Activated T-helper 17 cell treated with anti-CD3 and anti-CD28 coated beads, Interleukin-2, amount 50 U/mL, for 72 hours (primary cell): ENCODE data around the gene FAM161A. TPM values are rescaled to one million over a fixed set of nuclear protein-coding genes. Genes with fewer than 3 reads are reported as not detected.
"Not testable (repeated sequence)": the region's sequence is repeated elsewhere in the genome, so short reads cannot be mapped to it uniquely, and the experiment has no call there.

Experiments
- ATAC-seq: fragments of 150-1000 bp; cut with Tn5 transposase; replicated peaks from 2 replicates; pipeline ENCODE4 v1.10.0; 2021; ENCODE audit warnings: mild to moderate bottlenecking, moderate library complexity
- H3K27ac Mint-ChIP-seq: one replicate; pipeline ENCODE4 v1.8.0; 2022; ENCODE audit warnings: mixed read lengths
- H3K27me3 Mint-ChIP-seq: one replicate; pipeline ENCODE4 v1.8.0; 2022; ENCODE audit warnings: mixed read lengths
- H3K36me3 Mint-ChIP-seq: one replicate; pipeline ENCODE4 v1.8.0; 2022; ENCODE audit warnings: low read depth, mild to moderate bottlenecking, mixed read lengths
- H3K4me1 Mint-ChIP-seq: one replicate; pipeline ENCODE4 v1.8.0; 2022; ENCODE audit warnings: mixed read lengths
- H3K4me3 Mint-ChIP-seq: one replicate; pipeline ENCODE4 v1.8.0; 2022; ENCODE audit warnings: mild to moderate bottlenecking, mixed read lengths
- H3K9me3 Mint-ChIP-seq: one replicate; pipeline ENCODE4 v1.8.0; 2022; ENCODE audit warnings: mixed read lengths
- total RNA-seq, 2 donors: library from RNA; stranded (reverse); gene quantifications; one replicate each; pipeline ENCODE4 v1.2.3, GENCODE V29; 2022

FAM161A gene, protein sequence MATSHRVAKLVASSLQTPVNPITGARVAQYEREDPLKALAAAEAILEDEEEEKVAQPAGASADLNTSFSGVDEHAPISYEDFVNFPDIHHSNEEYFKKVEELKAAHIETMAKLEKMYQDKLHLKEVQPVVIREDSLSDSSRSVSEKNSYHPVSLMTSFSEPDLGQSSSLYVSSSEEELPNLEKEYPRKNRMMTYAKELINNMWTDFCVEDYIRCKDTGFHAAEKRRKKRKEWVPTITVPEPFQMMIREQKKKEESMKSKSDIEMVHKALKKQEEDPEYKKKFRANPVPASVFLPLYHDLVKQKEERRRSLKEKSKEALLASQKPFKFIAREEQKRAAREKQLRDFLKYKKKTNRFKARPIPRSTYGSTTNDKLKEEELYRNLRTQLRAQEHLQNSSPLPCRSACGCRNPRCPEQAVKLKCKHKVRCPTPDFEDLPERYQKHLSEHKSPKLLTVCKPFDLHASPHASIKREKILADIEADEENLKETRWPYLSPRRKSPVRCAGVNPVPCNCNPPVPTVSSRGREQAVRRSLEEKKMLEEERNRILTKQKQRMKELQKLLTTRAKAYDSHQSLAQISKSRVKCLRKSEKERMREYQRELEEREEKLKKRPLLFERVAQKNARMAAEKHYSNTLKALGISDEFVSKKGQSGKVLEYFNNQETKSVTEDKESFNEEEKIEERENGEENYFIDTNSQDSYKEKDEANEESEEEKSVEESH
- total RNA-seq, result 1 to 10 TPM; 8.7 to 9.8 TPM

DNA sequence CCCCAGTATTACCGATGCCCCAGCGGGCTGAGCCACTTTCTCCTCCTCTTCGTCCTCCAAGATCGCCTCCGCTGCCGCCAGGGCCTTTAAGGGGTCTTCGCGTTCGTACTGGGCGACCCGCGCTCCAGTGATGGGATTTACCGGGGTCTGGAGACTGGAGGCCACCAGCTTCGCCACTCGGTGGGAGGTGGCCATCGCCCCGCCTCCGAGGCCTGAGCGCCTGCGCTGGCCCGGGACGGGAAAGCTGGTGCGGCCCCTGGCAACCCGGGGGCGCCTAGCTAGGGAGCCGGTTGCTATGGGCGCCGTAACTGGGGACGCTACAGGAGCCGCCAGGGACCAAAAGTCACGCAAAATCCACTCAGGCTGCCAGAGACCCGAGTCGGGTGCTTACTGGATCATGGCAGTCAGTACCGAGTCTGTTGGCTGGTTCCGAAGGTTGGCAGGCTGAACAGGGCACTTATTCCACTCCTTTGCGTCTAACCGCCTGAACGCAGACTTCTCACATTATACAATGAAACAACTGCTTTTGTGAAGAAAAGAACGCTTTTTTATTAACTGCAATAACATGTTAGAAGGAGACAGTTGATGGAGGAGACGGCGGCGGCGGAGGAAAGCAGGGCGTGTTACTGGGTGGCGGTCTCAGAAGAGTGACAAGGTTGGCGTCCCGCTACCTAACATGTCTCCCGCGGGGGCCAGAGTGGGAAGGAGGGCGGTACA lies at the start of gene FAM161A:
FAM161A (minus strand) TSS at position 214 of the 717 bp plus-strand sequence; CDS start at position 195, 19 bp downstream.
- ATAC-seq, result peak; percentile 81
- Mint-ChIP-seq H3K27ac (peak within 1 kb of the TSS; percentile 88), H3K36me3 (no peaks in the 10 kb centered on the region), H3K27me3 (no peaks in the 10 kb centered on the region), H3K4me3 (peak within 1 kb of the TSS; percentile 98), H3K4me1 (peaks cover 6% of the 10 kb centered on the region), H3K9me3 (no peaks in the 10 kb centered on the region)

DNA sequence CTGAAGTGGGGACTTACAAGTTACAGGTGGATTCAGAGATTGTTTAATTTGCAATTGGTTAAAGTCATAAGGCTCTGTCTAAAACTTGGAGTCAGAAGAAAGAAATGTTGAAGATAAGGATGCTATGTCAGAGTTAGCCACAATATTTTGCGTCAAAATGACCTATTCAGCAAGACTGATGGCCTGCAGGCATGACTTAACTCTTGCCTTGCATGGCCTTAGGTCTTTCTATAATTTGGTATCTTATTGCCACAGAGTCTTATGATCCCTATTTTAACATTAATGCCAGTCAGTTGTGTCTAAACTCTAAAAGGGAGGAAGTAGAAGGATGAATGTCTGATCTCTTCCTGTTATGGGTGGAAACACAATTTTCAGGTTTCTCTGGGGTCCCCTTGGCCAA lies 46.4 kb upstream of the FAM161A start:
- no peaks in the 10 kb centered on the region for H3K27me3 Mint-ChIP-seq
- no peak for ATAC-seq
- H3K4me1 Mint-ChIP-seq, result no peaks in the 10 kb centered on the region
- H3K36me3 Mint-ChIP-seq, result no peaks in the 10 kb centered on the region
- H3K4me3 Mint-ChIP-seq, result no peak overlapping the region
- no peaks in the 10 kb centered on the region for H3K9me3 Mint-ChIP-seq
- H3K27ac Mint-ChIP-seq, result no peak overlapping the region

DNA sequence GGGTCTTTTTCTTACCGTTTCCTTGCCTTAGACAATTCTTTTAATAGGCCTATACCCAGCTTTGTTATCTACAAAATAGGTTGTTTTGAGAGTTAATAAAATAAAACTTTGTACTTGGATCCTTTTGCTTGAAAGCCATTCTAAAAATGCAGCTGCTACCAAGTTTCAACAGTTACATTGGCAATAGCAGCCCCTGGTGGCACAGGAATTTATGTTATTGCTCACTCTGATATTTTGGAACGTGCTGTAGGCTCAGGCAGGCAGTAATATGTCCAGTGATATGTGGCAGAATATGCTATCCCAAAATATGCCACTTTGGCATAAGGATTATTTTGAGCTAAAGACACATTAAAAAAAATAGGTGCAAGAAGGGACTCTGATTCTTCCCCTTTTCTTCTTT lies 45.0 kb upstream of the FAM161A start:
- ATAC-seq, result no peak
- no peaks in the 10 kb centered on the region for H3K9me3 Mint-ChIP-seq
- no peaks in the 10 kb centered on the region for H3K36me3 Mint-ChIP-seq
- H3K4me1 Mint-ChIP-seq, result no peaks in the 10 kb centered on the region
- H3K4me3 Mint-ChIP-seq, result no peak overlapping the region
- no peak overlapping the region for H3K27ac Mint-ChIP-seq
- H3K27me3 Mint-ChIP-seq, result no peaks in the 10 kb centered on the region

DNA sequence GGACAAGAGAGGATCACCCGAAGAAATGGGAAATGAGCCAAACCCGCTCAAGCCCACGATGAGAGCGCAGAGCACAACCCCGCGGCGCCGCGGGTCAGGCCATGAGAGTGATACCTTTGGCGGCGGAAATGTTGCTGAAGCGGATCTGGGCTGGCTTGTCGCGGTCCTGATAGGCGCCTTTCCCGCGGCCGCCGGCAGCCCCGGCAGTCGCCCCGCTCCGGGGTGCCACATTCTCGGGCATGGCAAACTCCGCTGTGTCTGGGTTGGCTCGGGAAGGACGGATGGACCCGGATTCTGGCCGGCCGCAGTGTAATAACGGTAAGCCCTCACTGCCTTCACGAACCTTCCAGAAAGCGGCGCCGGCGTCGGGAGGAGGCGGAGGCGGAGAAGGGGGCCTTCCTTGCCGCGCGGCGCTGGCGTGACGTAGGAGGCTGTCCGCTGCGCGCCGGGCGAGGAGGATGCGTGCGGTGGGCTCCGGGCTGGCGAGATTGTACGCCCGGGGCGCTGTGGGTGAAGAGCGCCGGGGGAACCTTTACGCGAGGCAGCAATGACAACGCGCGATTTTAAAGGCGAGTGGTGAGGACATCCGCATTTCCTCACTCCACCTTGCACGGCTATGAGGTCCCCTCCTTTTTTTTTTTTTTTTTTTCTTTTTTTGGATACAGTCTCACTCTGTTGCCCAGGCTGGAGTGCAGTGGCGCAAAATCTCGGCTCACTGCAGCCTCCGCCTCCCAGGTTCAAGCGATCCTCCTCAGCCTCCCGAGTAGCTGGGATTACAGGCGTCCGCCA lies 34.6 kb upstream of the FAM161A start, which contains the start of gene CCT4:
CCT4 (minus strand) TSS at position 390 of the 789 bp plus-strand sequence; CDS start at position 241, 149 bp downstream.
- Mint-ChIP-seq H3K4me1 (peaks cover 13% of the 10 kb centered on the region), H3K36me3 (peaks cover 51% of the 10 kb centered on the region), H3K27me3 (no peaks in the 10 kb centered on the region), H3K4me3 (peak within 1 kb of the TSS; percentile 92), H3K27ac (peak within 1 kb of the TSS; percentile 92), H3K9me3 (no peaks in the 10 kb centered on the region)
- ATAC-seq, result peak; percentile 82

DNA sequence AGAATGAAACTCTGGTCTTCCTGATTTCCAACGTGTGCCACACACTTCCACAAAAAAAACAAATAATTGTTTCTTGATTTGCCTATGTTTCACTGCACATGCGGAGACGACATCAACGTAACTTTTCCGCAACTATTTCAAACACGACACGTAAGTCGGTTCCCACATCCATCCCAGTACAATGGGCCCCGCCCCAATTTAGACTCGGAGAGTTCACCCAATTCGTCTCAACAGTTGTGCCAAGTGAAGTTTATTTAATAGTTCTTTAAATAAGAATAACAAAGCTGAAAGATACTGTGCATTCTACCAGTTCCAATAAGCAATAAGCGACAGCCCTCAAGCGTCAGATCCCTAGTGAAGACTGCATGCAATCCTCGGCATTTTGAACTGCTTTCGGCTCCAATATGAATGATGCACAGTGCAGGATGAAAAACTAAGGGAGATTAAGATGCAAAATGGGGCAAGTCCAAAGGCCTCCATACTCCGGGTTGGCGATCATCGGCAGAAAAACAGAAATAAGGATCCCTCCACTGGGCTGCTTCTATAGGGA lies 33.9 kb upstream of the FAM161A start:
- peak overlapping the region; percentile 92 for H3K27ac Mint-ChIP-seq
- peaks cover 13% of the 10 kb centered on the region for H3K4me1 Mint-ChIP-seq
- peak overlapping the region; percentile 92 for H3K4me3 Mint-ChIP-seq
- no peaks in the 10 kb centered on the region for H3K27me3 Mint-ChIP-seq
- peaks cover 58% of the 10 kb centered on the region for H3K36me3 Mint-ChIP-seq
- no peak for ATAC-seq
- no peaks in the 10 kb centered on the region for H3K9me3 Mint-ChIP-seq

DNA sequence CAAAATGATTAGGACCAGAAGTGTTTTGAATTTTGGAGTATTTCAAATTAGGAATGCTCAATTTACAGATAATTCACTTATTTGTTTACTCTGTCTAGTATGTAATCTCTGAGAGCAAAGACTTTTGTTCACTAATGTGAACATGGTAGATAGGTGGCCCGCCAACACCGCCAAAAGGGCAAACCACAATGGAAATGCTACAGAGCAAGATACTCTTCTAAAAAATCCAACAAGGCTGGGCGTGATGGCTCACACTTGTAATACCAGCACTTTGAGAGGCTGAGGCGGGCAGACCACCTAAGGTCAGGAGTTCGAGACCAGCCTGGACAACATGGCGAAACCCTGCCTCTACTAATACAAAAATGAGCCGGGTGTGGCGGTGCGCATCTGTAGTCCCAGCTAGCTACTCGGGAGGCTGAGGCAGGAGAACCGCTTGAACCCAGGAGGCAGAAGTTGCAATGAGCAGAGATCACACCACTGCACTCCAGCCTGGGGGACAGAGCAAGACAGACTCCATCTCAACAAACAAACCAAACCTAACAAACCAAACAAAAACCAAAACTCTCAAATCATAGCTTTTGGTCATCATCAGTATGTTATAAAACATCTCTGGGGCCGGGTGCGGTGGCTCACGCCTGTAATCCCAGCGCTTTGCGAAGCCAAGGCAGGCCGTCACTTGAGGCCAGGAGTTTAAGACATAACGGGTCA lies 32.2 kb upstream of the FAM161A start:
- ATAC-seq, result no peak
- peak overlapping the region; percentile 92 for H3K4me3 Mint-ChIP-seq
- peaks cover 75% of the 10 kb centered on the region for H3K36me3 Mint-ChIP-seq
- peak overlapping the region; percentile 92 for H3K27ac Mint-ChIP-seq
- peaks cover 13% of the 10 kb centered on the region for H3K4me1 Mint-ChIP-seq
- no peaks in the 10 kb centered on the region for H3K27me3 Mint-ChIP-seq
- H3K9me3 Mint-ChIP-seq, result no peaks in the 10 kb centered on the region

DNA sequence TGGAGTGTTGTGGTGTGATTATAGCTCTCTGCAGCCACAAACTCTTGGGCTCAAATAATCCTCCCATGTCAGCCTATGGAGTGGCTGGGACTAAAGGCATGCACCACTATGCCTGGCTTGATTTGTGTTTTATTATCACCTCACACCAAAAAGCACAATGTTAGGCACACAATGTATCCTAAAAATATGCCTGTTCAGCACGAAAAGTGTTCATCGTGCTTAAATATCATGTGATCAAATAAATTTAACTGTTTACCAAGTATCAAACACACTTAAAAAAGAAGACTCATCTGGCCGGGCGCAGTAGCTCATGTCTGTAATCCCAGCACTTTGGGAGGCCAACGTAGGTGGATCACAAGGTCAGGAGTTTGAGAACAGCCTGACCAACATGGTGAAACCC lies 29.0 kb upstream of the FAM161A start:
- Mint-ChIP-seq H3K36me3 (peaks cover 100% of the 10 kb centered on the region), H3K4me3 (no peak overlapping the region), H3K27ac (no peak overlapping the region), H3K4me1 (peaks cover 13% of the 10 kb centered on the region), H3K9me3 (no peaks in the 10 kb centered on the region), H3K27me3 (no peaks in the 10 kb centered on the region)
- ATAC-seq, result no peak

DNA sequence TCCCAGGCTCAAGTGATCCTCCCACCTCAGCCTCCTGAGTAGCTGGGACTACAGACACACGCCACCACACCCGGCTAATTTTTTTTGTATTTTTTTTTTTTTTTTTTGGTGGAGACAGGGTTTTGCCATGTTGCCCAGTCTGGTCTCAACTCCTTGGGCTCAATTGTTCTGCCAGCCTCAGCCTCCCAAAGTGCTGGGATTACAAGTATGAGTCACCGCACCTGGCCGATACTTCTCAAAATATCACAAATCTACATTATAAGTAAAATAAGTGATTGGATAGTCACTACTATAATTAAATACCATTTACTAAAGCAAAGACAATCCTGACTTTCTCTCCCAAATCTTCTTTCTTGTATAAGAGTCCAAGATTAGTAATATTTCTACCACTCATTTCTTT lies 25.5 kb upstream of the FAM161A start:
- not testable (repeated sequence) for ATAC-seq, H3K4me1 Mint-ChIP-seq, H3K9me3 Mint-ChIP-seq, H3K27ac Mint-ChIP-seq, H3K4me3 Mint-ChIP-seq, H3K27me3 Mint-ChIP-seq
- H3K36me3 Mint-ChIP-seq, result peaks cover 100% of the 10 kb centered on the region

DNA sequence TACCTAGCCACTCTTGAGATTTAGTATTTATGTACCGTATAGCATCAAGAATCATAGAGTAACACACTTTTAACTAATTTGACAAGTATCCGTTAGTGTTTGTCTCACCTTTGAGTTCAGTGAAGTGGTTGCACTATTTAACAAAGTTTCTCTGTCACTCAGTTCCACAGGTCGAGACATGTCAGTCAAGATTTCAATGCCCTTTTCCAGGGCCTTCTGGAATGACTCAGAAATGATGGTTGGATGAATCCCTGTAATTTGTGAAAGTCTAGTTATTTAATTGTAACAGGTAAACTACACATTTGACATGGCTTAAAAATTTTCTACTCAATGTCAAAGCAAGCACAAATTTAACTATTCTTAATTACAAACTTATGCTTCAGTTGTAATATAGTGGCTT lies 24.9 kb upstream of the FAM161A start:
- no peak for ATAC-seq
- no peaks in the 10 kb centered on the region for H3K9me3 Mint-ChIP-seq
- no peak overlapping the region for H3K4me3 Mint-ChIP-seq
- peaks cover 100% of the 10 kb centered on the region for H3K36me3 Mint-ChIP-seq
- H3K4me1 Mint-ChIP-seq, result no peaks in the 10 kb centered on the region
- no peaks in the 10 kb centered on the region for H3K27me3 Mint-ChIP-seq
- H3K27ac Mint-ChIP-seq, result no peak overlapping the region

DNA sequence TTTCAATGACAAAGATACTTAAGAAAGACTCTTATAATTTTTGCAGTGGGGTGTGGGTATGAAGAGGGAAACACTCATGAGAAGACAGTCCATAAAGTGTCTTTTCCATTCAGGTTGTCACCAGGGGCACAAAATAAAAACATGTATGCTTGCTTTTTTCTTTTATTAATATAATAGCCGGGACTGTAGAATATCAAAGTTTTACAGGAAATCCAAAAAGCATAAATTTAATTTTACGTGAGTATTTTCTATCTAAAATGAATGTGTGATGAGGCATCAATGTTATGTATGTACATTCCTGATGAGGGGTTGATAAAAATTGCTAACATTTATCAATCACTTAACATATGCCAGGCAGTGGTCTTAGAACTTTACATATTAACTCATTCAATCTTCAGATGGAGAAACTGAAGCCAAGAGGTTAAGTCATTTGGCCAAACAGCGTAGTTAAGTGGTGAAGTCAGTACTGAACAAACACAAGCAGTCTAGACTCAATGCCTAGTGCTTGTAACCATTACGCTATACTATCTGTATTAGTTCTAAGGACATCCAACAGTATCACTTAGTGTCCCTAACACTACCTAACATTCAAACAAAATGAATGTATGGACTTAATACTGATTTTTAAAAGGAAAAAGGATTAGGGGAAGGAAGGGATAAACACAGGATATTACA lies 23.8 kb upstream of the FAM161A start:
- peaks cover 100% of the 10 kb centered on the region for H3K36me3 Mint-ChIP-seq
- no peaks in the 10 kb centered on the region for H3K27me3 Mint-ChIP-seq
- H3K4me3 Mint-ChIP-seq, result no peak overlapping the region
- no peaks in the 10 kb centered on the region for H3K4me1 Mint-ChIP-seq
- H3K27ac Mint-ChIP-seq, result no peak overlapping the region
- no peaks in the 10 kb centered on the region for H3K9me3 Mint-ChIP-seq
- ATAC-seq, result no peak

DNA sequence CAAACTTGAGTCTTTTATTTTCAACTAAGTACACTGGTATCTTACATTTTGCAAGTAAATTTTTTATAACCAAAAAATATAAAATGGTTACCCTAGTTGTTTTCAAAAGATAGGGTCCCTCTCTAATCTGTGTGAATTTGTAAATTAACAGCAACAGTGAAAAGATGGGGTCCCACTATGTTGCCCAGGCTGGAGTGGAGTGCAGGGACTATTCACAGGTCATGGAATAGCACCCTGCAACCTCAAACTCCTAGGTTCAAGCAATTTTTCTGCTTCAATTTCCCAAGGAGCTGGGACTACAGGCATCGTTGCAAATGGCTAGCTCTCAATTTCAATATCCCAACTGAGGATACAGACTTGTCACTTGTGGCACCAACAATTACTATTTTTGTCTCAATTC lies 22.5 kb upstream of the FAM161A start:
- H3K27me3 Mint-ChIP-seq, result no peaks in the 10 kb centered on the region
- H3K36me3 Mint-ChIP-seq, result peaks cover 100% of the 10 kb centered on the region
- H3K4me1 Mint-ChIP-seq, result peaks cover 1% of the 10 kb centered on the region
- H3K27ac Mint-ChIP-seq, result no peak overlapping the region
- H3K9me3 Mint-ChIP-seq, result no peaks in the 10 kb centered on the region
- H3K4me3 Mint-ChIP-seq, result no peak overlapping the region
- no peak for ATAC-seq

DNA sequence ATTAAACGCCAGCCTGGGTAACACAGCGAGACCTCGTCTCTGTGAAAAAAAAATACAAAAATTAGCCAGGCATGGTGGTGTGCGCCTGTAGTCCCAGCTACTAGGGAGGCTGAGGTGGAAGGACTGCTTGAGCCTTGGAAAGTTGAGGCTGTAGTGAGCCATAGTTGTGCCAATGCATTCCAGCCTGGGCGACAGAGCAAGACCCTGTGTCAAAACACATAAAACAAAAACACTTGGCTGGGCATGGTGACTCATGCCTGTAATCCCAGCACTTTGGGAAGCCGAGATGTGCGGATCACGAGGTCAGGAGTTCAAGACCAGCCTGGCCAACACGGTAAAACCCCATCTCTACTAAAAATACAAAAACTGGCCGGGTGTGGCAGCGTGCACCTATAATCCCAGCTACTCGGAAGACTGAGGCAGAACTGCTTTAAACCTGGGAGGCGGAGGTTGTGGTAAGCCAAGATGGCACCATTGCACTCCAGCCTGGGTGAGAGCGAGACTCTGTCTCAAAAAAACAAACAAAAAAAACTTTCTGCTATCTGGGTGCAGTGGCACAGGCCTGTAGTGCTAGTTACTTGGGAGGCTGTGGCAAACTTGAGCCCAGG lies 12.7 kb upstream of the FAM161A start:
- not testable (repeated sequence) for H3K4me1 Mint-ChIP-seq, ATAC-seq, H3K9me3 Mint-ChIP-seq, H3K27ac Mint-ChIP-seq, H3K27me3 Mint-ChIP-seq, H3K4me3 Mint-ChIP-seq
- H3K36me3 Mint-ChIP-seq, result peaks cover 81% of the 10 kb centered on the region
